HG03139 (cell line): ENCODE measurements around the gene SLC30A9.

Experiments used
- ATAC-seq: cut with Tn5 transposase; IDR thresholded peaks from one replicate; pipeline ENCODE4 v1.9.1; 2021; ENCODE audit not compliant: unreplicated experiment

Gene SLC30A9

DNA sequence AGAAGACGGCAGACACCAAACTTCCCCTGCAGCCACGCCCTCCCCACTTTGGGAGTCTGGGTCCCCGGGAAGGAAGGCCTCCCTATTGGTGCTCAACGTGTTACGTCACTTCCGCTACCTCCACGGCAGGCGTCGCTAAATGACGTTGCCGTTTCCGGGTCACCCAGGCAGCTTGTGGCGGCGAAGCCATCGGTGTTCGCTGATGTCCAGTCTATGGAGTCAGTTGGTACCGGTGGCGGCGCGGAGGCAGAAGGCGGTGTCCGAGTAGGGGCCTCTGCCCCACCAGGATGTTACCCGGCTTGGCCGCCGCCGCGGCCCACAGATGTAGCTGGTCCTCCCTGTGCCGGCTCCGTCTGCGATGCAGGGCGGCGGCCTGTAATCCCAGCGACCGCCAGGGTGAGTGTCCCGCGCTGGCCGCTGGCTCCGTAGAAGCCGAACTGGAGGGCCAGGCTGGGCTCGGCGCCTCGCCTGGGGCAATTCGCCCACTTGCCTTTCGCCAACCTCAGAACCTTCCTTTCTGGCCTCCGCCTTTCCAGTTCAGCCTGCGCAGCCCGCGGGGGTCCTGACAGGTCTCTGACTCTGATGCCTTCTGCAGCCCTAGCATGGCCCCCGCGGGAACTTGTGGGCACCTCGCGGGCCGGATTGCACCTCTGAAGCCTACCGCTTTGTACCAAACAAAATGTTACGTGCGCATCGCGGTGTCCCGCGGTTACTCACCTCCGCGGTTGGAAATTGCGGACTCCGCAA is at the start of gene SLC30A9:
SLC30A9 (plus strand) TSS at position 166 of the 747 bp plus-strand sequence; CDS start at position 288, 122 bp downstream.
- ATAC-seq: peak; percentile 94

DNA sequence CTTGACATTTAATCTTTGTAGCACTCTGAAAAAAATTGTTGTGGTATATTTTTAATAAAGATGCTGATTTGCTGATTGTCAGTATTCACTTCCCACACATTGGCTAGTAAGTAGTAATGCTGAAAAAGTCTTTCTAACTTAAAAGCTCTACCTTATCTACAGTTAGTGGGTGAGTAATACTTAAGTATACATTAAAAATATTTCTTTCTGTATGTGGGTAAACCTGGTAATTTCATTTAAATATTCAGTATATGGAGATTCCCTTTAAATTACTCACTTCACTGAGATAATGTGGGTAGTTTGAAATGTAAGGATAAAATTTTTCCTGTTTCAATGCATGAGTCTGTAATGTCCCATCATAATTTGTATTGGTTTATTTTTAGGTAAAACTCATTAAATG is 49.5 kb upstream of the SLC30A9 start:
- ATAC-seq: no peak

DNA sequence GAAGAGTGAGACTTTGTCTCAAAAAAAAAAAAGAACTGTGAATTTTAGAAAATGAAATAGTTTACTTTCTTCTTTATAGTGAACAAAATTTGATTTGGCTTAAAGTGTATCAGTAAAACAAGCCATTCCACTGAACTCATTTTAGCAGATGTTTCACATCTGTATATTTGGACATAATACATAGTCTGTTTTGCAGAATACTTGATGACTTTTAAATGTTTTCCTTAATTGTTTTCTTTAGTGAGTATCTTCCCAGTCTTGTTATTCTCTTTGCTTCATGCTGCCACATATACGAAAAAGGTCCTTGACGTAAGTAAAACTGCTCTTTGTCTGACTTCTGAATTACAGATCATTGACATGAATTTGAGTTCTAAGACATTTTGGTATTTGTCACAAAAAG is 46.8 kb upstream of the SLC30A9 start:
- ATAC-seq: no peak

DNA sequence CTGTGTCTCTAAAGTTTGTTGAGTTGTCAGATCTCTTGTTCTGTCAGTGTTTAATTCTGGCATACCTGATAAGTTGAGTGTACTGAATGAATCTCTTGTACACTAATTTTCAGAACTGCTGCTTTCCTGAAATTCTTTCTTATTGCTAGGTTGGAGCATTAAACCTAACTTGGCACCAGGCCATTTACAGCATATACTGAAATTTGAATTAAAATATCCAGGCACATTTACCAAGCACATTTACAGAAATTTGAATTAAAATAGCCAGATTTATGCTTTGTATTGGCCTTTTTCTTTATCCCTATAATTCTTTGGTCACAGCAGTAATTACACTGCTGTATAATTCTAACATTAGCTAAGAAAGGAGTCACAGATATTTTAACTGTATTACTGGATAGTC is 46.2 kb upstream of the SLC30A9 start:
- no peak for ATAC-seq

DNA sequence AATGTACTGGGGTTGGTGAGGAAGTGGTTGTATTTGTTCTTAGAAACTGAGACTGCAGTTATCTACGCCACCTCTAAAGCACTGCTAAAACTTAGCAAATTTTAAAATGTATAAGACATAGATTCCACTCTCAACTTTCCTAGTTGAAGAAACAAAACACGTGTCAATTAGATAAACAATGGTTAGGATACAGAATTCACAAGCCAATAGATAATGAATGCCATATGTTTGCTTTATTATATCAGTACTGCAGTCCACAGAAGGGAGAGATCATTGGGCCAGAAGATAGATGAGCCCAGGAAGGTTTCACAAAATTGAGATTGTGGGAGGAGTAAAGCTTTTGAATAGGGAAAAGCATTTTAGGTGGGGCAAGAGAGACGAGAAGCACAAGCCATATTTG is 40.8 kb upstream of the SLC30A9 start:
- ATAC-seq: no peak

DNA sequence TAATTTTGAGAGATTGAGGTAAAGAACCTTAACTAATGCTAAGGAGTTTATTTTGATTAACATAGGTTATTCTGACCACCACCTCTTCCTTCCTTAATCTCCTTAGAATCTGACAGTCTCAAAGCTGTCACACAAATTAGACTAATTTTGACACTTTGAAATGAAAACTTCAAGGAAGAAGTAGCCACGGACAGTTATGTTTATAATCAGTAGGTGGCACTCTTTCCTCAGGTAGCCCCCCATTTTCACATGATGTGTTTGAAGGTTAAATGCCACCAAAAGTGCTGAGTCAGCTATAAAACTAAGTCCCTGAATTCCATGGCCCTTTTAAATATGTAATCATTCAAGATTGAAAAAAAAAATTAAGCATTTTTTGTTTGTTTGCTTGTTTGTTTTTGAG is 32.7 kb upstream of the SLC30A9 start:
- ATAC-seq: no peak

DNA sequence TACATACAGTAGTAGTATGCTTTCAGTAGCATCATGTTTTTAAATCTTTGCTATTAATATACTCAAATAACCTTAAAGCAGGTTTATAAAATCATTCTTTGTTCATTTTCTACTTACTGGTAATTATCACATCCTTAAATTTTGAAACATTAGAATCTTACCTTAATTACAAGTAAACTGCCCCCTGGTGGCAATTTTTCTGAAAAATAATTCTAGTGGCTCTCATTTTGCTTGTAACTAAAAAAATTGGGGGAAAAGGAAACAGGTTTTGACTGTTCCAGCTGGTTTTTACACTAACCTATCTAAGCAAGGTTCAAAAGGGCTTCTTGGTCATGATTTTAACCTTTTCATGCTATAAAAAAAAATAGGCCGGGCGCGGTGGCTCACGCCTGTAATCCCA is 27.2 kb upstream of the SLC30A9 start:
- ATAC-seq: no peak

DNA sequence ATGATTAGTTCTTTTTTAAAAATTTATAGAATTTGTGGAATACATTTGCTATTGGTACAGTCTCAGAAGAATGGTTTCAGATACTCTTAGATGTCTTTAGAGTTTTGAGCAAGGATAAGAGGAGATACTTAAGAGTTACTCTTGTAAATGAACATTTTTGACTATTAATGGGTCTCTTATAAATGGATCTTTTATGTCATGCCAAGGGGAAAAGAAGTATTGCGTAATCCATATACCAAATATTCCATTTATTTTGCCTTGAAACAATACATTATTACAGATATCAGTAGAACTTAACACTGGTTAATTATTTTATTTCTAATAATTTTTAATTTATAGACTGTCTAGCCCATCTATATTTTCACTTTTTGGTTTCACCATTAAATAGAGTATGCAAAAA is 25.9 kb upstream of the SLC30A9 start:
- no peak for ATAC-seq

DNA sequence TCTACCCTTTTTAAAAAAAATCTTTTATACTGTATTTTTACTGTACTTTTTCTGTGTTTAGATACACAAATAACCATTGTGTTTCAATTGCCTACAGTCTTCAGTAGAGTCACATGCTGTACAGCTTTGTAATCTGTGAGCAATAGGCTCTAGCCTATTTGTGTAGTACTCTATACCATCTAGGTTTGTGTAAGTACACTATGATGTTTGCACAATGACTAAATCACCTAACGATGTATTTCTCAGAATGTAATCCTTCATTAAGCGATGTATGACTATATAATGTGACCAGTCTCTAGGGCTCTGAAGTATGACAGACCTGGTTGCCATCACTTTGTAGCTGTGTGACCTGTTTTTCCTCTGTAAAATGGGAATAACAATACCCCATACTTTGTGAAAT is 22.9 kb upstream of the SLC30A9 start:
- ATAC-seq: no peak

DNA sequence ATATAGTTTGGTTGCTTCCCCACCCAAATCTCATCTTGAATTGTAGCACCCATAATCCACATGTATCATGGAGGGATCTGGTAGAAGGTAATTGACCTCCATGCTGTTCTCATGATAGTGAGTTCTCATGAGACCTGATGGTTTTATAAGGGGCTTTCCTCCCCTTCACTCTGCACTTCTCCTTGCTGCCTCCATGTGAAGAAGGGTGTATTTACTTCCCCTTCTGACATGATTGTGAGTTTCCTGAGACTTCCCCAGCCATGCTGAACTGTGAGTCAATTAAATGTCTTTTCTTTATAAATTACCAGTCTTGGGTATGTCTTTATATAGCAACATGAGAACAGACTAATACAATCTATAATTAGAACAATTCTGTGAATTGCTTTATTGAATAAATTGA is 20.7 kb upstream of the SLC30A9 start:
- ATAC-seq: no peak

DNA sequence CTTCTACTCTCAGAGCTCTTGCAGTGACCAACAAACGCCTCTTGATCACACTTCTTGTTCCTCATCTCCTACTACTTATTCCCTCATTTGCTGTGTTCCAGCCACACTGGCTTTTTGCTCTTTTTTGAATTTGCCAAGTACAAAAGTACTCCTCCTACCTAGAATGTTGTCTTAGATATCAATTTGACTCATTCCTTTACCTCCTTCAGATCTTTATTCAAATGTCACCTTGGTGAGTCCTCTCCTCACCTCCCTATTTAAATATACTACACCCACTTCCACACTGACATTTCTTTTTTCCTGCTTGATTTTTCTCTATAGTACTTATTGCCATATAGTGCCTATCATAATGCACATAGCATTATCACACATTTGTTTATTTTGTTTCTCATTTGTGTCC is 15.0 kb upstream of the SLC30A9 start:
- no peak for ATAC-seq

DNA sequence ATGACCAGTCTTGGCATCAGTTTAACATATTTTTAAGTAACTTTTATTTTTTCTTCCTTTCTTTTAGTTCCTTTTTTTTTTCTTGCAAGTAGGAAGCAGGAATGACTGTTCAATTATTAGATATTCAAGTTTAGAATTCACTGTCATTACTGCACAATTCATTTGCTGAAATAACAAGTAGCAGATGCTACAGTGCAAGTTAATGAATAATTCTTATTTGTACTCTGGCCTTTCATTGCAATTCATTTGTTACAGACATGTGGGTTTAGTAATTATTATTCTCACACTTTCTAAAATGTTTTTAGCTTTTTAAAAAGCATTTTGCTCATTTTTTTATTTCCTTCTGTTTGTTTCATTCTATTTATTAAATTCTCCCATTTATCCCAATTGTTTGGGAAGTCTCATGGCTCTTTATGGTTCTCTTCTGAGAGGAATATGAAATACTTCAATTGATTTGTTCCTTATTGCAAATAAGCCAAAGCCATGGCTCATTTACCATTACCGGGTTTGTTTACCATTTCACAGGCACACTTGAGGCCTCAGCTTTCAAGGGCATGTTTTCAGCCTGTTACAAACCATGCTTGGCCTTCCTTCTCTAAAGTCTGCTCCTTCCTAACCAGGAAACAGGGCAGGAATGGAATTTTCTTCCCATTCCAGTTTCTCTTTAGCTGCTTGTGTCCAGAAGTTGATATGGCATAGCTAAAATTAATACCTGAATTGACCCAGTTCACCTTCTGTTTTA is 13.4 kb upstream of the SLC30A9 start:
- no peak for ATAC-seq

DNA sequence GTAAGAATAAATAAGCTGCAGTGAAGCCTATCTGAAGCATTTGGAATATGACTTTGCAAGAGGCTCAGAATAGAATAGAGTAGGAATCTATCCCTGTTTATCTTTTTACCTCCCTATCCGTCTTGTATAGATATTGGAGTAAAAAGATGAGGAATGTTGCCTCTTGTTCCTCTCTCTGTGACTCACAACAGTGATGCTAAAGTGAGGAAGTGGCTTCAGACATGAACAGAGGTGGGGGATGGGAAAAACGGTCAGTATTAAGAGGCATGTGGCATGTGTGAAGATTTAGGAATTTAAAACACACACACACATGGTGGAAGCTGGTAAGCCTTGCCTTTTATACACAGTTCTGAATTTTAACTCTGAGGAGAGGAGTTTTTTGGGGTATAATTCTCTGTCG is 12.6 kb upstream of the SLC30A9 start:
- no peak for ATAC-seq

DNA sequence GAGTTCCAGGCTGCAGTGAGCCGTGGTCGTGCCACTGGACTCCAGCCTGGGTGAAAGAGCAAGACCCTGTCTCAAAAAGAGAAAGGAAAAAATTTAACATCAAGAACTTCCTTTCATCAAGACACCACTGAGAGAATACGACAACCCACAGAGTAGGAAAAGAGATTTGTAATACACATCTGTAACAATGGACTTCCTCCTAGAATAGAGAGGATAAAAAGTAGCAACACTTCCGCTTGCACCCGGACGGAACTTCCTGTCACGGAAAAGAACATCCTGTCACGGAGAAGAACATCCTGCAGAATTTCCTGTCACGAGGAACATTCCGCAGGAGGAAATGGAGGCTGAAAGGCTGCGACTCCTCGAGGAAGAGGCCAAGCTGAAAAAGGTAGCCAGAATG is 8.9 kb upstream of the SLC30A9 start, which contains the start of gene DCAF4L1:
DCAF4L1 (plus strand) TSS at position 301 of the 400 bp plus-strand sequence; CDS start at position 338, 37 bp downstream.
- ATAC-seq: no peak

DNA sequence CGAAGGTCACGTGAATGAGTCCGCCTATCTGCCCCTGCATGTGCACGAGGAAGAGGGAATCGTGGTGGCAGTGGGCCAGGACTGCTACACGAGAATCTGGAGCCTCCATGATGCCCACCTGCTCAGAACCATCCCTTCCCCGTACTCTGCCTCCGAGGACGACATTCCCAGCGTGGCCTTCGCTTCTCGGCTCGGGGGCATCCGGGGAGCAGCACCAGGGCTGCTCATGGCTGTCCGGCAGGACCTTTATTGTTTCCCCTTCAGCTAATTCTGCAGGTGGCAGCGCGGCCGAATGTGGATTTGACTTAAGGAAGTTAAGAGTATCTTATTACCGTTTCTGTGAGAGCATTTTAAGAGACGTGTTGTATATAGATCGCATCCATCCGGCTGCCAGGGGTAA is 7.6 kb upstream of the SLC30A9 start:
- no peak for ATAC-seq

DNA sequence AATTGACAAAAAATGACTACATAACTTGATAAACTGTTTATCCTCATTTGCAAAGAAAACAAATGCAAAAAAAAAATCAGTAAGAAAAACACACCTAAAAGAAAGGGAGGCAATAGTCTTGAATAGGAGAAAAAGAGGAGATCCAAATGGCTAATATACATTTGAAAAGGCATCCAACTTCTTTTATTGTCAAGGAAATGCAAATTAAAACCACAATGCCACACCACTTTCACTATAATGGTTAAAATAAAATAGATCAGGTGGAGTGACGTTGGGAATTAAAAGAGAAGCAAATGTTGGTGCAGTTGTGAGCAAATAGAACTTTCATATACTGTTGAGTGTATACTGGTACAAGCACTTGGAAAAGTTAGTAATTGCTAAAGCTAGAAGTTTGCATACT is 5.2 kb upstream of the SLC30A9 start:
- no peak for ATAC-seq

DNA sequence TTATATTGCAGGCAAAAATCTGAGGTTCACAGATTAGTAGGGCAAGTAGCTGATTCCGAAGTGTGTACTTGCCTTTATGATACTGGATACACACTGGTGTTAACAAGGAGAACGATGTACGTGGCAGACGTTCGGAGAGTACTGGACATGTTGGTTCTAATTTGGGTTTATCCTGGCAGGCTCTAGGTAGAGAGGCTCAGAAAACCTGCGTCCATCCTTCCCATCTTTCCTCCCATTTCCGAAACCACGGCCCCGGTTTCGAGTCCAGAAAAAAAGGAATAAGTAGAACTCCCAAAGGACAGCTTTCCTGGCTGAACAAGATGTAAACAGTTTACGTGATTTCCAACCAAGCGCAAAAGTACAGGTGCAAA is 351 bp upstream of the SLC30A9 start:
- peak; percentile 20 for ATAC-seq

DNA sequence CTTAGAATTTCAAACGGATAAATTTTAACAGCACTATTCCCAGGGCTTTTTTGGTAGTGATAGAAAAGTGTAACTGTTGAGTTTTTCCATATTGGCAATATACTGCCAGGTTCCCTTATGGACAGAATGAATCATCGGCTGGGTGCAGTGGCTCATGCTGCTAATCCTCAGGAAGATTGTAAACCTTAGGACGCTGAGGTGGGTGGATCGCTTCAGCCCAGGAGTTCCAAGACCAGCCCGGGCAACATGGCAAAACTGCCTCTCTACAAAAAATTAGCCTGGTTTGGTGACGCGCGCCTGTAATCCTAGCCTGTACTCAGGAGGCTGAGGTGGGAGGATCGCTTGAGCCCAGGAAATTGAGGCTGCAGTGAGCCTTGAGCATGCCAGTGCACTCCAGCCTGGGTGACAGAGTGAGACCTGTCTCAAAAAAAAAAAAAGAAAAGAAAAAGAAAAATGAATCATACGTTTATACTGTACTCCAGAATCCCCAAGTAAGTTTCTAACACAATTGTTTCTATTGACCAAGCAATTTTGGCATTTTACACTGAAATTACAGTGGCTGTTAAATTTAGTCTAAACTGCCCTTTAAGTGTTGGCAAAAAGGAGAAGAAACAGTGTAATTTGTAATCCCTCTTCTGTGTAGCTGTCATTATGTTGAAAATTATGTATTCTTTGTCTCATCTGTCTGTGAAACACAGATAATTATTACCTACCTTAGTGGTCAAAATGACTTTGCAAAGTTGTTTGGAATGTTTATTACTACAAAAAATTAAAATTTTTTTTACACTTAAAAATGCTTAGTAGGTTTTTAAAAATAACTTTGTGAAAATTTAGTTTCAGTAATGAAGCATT is 1.8 kb downstream of the SLC30A9 start:
- no peak for ATAC-seq

DNA sequence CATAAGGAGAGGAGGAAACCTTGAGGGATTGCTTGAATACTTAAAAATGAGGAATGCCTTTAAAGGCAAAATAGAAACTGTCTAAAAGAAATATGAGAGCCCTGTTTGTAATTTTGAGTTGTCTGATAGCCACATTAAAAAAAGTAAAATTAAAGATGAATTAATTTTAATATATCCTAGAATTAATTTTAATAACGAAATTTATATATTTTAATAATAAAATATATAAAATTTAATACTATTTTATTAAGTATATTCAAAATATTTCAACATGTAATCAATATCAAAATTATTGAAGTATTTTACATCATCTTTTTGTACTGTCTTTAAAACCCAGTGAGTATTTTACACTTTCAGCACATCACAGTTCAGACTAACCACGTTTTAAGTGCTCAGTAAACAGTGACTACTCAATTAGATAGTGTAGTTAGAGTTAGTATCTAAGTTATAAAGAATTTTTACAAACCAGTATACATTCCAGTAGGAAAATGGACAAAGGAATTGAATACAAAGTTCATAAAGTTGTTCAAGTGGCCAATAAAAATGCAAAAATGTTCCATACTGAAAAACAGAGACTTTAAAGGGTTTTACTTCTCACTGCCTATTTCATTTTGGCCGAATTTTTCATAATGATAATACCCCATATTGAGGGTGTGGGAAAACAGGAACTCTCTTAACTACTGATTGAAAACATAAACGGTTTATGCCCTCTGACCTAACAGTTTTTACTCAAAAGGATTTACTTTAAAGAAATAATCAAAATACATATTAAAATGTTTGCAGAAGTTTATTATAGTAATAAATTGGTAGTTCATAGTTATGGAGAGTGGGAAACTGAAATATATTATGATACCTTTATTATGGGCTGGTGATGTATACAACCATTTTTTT is 2.9 kb downstream of the SLC30A9 start:
- no peak for ATAC-seq

DNA sequence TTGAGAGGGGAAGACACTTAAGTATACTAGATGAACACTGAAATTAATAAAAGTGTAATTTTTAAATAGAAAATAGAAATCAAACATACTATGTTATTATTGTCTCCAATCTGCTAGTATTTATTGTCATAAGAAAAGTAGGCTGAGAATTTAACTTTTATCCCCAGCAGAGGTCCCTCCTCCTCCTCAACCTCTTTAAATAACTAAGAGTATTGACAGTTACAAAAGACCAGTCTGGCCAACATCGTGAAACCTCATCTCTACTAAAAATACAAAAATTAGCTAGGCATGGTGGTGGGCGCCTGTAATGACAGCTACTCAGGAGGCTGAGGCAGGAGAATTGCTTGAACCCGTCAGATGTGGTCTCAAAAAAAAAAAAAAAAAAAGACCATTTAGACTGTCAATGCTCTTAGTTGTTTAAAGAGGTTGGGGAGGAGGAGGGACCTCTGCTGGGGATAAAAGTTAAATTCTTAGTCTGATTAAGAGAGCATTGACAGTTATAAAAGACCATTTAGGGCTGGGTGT is 4.2 kb downstream of the SLC30A9 start:
- no peak for ATAC-seq
